KOPT-K1 (cell line): Measurements from ENCODE around the gene KAT8.
"Not testable (repeated sequence)": the region's sequence is repeated elsewhere in the genome, so short reads cannot be mapped to it uniquely, and the experiment has no call there.

Source experiments
- H3K27ac ChIP-seq: fragments of 200-600 bp; sonication (generic); 2 replicates; pipeline ENCODE4 v1.5.1; 2016; ENCODE audit warnings: antibody characterized with exemption, mild to moderate bottlenecking, low read depth, low read length; ENCODE audit not compliant: poor library complexity, severe bottlenecking
- H3K36me3 ChIP-seq: fragments of 200-600 bp; sonication (generic); 2 replicates; pipeline ENCODE4 v1.5.1; 2017; ENCODE audit warnings: antibody characterized with exemption, mild to moderate bottlenecking, low read length, moderate library complexity; ENCODE audit not compliant: insufficient read depth
- H3K9me3 ChIP-seq: fragments of 200-600 bp; sonication (generic); 2 replicates; pipeline ENCODE4 v1.5.1; 2017; ENCODE audit warnings: antibody characterized with exemption, low read length, mild to moderate bottlenecking; ENCODE audit not compliant: insufficient read depth, poor library complexity, severe bottlenecking

Gene KAT8

GRCh38 chr16:31170048-31170447 is 52.6 kb downstream of the KAT8 start:
- H3K27ac ChIP-seq: not testable (repeated sequence)

GRCh38 chr16:31177136-31177535 is 59.7 kb downstream of the KAT8 start:
- peak overlapping the region; percentile 60 for H3K27ac ChIP-seq
- H3K36me3 ChIP-seq: peaks cover 15% of the 10 kb centered on the region
- H3K9me3 ChIP-seq: no peaks in the 10 kb centered on the region

More at GRCh38 chr16:31170048-31170447, 52.6 kb downstream of the KAT8 start:
- H3K9me3 ChIP-seq, H3K36me3 ChIP-seq: not testable (repeated sequence)

- H3K36me3 ChIP-seq: peaks cover 36% of the 10 kb centered on the region
- H3K27ac ChIP-seq: peak overlapping the region; percentile 97
- H3K9me3 ChIP-seq: no peaks in the 10 kb centered on the region
Observed at GRCh38 chr16:31179219-31179746, 61.8 kb downstream of the KAT8 start.

- peak within 1 kb of the TSS; percentile 97 for H3K27ac ChIP-seq
- H3K9me3 ChIP-seq: no peaks in the 10 kb centered on the region
- H3K36me3 ChIP-seq: peaks cover 42% of the 10 kb centered on the region
Observed at GRCh38 chr16:31179747-31180459, 62.4 kb downstream of the KAT8 start, which contains the start of gene FUS. TSS of gene FUS (plus strand) at chr16:31180139. CDS start at chr16:31180215, 76 bp downstream.
